ENCODE results near the gene ILKAP. TPM values are rescaled to one million over a fixed set of nuclear protein-coding genes. Genes with fewer than 3 reads are reported as not detected.

The ILKAP gene
- total RNA-seq, 1 experiment from 2014 or later = 55.4 TPM

DNA sequence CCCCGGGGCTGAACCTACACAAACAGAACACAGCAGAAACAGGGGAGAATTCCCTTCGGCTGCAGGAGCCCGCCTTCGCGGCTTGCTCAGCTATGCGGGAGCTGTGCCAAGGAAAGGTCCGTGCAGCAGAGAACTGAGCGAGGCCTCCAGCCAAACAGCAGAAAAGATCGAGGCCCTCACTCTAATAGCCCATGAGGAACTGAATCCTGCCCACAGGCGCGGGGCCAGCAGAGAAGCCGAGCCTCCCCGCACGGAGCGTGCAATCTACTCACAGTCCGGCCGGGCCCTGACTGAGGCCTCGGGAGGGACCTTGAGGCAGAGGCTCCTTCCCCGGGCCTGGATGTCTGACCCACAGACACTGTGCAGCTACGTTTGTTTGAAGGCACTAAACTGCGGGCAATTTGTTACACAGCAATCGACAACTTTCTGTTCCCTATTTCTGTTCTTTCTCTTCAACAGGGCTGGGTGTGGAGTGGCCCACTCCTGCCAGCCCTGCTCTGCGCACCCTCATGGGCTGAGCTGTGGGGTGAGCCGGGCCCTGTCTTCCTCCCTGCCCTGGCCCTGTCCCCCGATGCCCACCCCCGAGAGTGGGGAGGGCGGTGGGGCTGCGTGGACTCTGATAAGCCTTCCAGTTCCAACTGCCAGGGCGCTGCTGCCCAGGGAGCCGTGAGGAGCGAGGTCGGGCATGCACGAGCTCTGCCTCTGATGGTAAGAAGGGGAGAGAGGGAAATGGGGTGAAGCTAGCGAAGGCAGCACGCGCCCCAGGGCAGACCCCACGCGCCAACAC lies 22.6 kb upstream of the ILKAP start:
- H3K27me3 Mint-ChIP-seq (ENCODE audit: unreplicated experiment) = no peaks in the 10 kb centered on the region
- intact Hi-C loops (cut with micrococcal nuclease; ENCODE audit: unreplicated experiment) = no loop called here

DNA sequence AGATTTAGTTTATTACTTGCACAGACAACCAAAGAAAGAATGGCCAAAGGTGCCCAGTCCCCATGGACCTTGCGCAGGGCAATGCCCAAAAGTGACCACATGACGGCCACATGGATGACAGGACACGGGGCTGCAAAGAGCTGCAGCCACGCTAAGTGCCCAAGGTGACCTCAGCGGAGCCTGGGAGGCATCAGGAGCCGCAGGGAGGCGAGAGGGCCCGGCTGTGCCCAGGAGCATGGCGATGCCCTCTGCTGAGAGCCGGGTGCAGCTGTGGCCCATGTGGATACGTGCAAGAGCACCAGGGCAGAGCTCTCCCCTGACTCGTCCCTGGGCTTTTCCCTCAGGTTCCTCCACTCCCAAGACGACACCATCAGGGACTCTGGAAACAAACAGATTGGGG lies 21.6 kb upstream of the ILKAP start:
- no peaks in the 10 kb centered on the region for H3K27me3 Mint-ChIP-seq (ENCODE audit: unreplicated experiment)
- TF ChIP-seq, protein P1, sequence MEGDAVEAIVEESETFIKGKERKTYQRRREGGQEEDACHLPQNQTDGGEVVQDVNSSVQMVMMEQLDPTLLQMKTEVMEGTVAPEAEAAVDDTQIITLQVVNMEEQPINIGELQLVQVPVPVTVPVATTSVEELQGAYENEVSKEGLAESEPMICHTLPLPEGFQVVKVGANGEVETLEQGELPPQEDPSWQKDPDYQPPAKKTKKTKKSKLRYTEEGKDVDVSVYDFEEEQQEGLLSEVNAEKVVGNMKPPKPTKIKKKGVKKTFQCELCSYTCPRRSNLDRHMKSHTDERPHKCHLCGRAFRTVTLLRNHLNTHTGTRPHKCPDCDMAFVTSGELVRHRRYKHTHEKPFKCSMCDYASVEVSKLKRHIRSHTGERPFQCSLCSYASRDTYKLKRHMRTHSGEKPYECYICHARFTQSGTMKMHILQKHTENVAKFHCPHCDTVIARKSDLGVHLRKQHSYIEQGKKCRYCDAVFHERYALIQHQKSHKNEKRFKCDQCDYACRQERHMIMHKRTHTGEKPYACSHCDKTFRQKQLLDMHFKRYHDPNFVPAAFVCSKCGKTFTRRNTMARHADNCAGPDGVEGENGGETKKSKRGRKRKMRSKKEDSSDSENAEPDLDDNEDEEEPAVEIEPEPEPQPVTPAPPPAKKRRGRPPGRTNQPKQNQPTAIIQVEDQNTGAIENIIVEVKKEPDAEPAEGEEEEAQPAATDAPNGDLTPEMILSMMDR (IDR thresholded peaks at IDR 0.05; ENCODE audit: unreplicated experiment) = no peak
- DNase-seq = no peak
- H3K36me3 Mint-ChIP-seq (ENCODE audit: insufficient read depth, unreplicated experiment) = no peaks in the 10 kb centered on the region
- no peak overlapping the region for H3K4me3 Mint-ChIP-seq (ENCODE audit: low read depth, unreplicated experiment)
- CTCF ChIA-PET = no interaction called here
- intact Hi-C loops (cut with micrococcal nuclease; ENCODE audit: unreplicated experiment) = no loop called here
- no peak overlapping the region for H3K27ac Mint-ChIP-seq (ENCODE audit: unreplicated experiment)
- BruUV-seq (replicated peaks) = no TSS peak
- H3K9me3 Mint-ChIP-seq (ENCODE audit: low read depth, unreplicated experiment) = no peaks in the 10 kb centered on the region
- H3K4me1 Mint-ChIP-seq (ENCODE audit: low read depth, unreplicated experiment) = peaks cover 1% of the 10 kb centered on the region

More for the DNA sequence above, 22.6 kb upstream of the ILKAP start:
- H3K36me3 Mint-ChIP-seq (ENCODE audit: insufficient read depth, unreplicated experiment) = peaks cover 8% of the 10 kb centered on the region
- no peak overlapping the region for H3K4me3 Mint-ChIP-seq (ENCODE audit: low read depth, unreplicated experiment)
- CTCF ChIA-PET = no interaction called here
- H3K4me1 Mint-ChIP-seq (ENCODE audit: low read depth, unreplicated experiment) = peaks cover 10% of the 10 kb centered on the region
- no TSS peak for BruUV-seq (replicated peaks)
- H3K27ac Mint-ChIP-seq (ENCODE audit: unreplicated experiment) = no peak overlapping the region
- DNase-seq = no peak
- TF ChIP-seq, protein P1 (IDR thresholded peaks at IDR 0.05; ENCODE audit: unreplicated experiment) = no peak
- no peaks in the 10 kb centered on the region for H3K9me3 Mint-ChIP-seq (ENCODE audit: low read depth, unreplicated experiment)

DNA sequence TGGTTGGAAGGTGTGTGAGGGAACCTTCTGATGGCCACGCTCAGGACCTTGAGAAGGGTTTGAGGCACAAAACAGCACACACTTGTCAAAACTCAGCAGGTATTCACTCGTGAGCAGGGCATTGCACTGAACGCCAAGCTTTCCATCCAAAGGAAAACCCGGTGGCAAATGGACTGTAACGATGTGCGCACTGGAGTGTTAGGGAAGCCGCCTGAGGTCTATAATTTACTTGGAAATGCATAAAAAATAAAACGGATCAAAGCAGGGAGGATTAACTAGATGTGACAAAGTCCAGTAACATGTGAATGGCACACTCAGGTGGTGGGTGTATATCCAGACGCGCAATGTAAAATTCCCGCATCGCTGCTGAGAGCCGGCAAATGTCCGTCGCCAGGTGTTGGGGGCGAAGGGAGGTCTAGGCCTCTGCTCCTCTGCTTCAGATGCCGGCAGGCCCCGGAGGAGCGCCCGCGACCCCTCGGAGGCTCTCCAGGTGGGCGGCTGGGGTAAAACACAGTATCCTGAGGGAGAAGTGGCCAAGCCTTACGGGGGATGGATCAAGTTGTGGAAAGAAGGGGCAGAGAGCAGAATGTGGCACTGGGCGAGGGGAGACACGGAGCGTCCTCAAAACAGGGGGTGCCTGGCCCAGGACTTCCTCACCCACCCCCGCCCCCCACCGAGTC lies 21.0 kb upstream of the ILKAP start:
- no peaks in the 10 kb centered on the region for H3K9me3 Mint-ChIP-seq (ENCODE audit: low read depth, unreplicated experiment)
- intact Hi-C loops (cut with micrococcal nuclease; ENCODE audit: unreplicated experiment) = no loop called here
- H3K27ac Mint-ChIP-seq (ENCODE audit: unreplicated experiment) = no peak overlapping the region
- TF ChIP-seq, protein P1 (IDR thresholded peaks at IDR 0.05; ENCODE audit: unreplicated experiment) = no peak
- H3K4me1 Mint-ChIP-seq (ENCODE audit: low read depth, unreplicated experiment) = no peaks in the 10 kb centered on the region
- CTCF ChIA-PET = no interaction called here
- no peak for DNase-seq
- no peaks in the 10 kb centered on the region for H3K27me3 Mint-ChIP-seq (ENCODE audit: unreplicated experiment)
- H3K4me3 Mint-ChIP-seq (ENCODE audit: low read depth, unreplicated experiment) = no peak overlapping the region
- no TSS peak for BruUV-seq (replicated peaks)
- H3K36me3 Mint-ChIP-seq (ENCODE audit: insufficient read depth, unreplicated experiment) = no peaks in the 10 kb centered on the region

DNA sequence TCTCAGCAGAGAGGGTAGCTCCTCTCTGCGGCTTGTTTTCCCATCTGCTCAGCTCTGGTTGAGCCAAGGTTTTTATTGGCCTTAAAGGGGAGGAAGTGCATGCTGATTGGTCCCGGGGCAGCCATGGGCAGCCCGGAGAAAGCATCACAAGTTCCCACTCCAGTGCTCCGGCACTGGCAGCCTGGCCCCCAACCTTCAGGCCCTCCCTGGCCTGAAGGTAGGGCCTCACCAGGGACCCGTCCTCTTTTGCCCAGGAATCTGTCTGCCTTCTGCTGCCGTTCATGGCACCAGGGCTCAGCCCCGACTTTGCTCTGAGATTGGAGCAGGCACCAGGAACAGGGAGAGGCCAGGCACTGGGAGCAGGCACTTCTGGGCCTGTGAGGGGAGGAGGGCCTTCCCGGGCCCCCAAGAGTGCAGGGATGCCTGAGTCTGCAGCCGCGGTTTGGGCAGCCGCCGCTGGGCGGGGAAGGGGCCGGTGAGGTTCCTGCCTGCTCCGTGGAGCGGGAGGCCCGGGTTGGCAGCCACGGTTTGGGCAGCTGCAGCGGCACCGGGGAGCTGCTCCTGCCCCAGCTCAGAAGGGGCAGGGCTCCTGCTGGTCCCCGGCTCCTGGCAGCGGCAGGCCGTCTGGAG lies 17.5 kb upstream of the ILKAP start:
- DNase-seq = no peak
- TF ChIP-seq, protein P1 (IDR thresholded peaks at IDR 0.05; ENCODE audit: unreplicated experiment) = no peak
- no peaks in the 10 kb centered on the region for H3K36me3 Mint-ChIP-seq (ENCODE audit: insufficient read depth, unreplicated experiment)
- no peak overlapping the region for H3K27ac Mint-ChIP-seq (ENCODE audit: unreplicated experiment)
- peaks cover under 1% of the 10 kb centered on the region for H3K27me3 Mint-ChIP-seq (ENCODE audit: unreplicated experiment)
- H3K4me3 Mint-ChIP-seq (ENCODE audit: low read depth, unreplicated experiment) = no peak overlapping the region
- peaks cover 3% of the 10 kb centered on the region for H3K9me3 Mint-ChIP-seq (ENCODE audit: low read depth, unreplicated experiment)
- intact Hi-C loops (cut with micrococcal nuclease; ENCODE audit: unreplicated experiment) = no loop called here
- H3K4me1 Mint-ChIP-seq (ENCODE audit: low read depth, unreplicated experiment) = no peaks in the 10 kb centered on the region
- CTCF ChIA-PET = interaction anchor here (0.7 kb wide), 1 partner anchor 9 kb away, joined by 4 read pairs; no protein-coding TSS in a partner anchor
- BruUV-seq (replicated peaks) = no TSS peak
